Activated CD8-positive, alpha-beta memory T cell treated with anti-CD3 and anti-CD28 coated beads for 4 hours (primary cell): ENCODE results near the gene CHAD.

Experiments used
- DNase-seq, 2 donors: peaks; one replicate each; pipeline ENCODE4 v3.0.0-alpha.2; 2020; ENCODE audit warnings: low read depth in 2 of 2

CHAD gene

GRCh38 chr17:50458701-50459676 is 9.7 kb downstream of the CHAD start:
- DNase-seq: no peak

- DNase-seq: no peak
Measured at GRCh38 chr17:50458270-50458669, 10.4 kb downstream of the CHAD start.

- DNase-seq: no peak
Measured at GRCh38 chr17:50457621-50458020, 11.1 kb downstream of the CHAD start.

- no peak for DNase-seq
Measured at GRCh38 chr17:50453901-50454300, 14.8 kb downstream of the CHAD start.

GRCh38 chr17:50452630-50453300 is 15.9 kb downstream of the CHAD start:
- DNase-seq: no peak

- DNase-seq: no peak
Measured at GRCh38 chr17:50451943-50452629, 16.6 kb downstream of the CHAD start.

- DNase-seq: no peak
Measured at GRCh38 chr17:50448643-50449042, 20.0 kb downstream of the CHAD start.

- DNase-seq: no peak
Measured at GRCh38 chr17:50447870-50448595, 20.6 kb downstream of the CHAD start.

- no peak for DNase-seq
Measured at GRCh38 chr17:50445730-50446325, 22.9 kb downstream of the CHAD start.

GRCh38 chr17:50444841-50445715 is 23.6 kb downstream of the CHAD start:
- DNase-seq: no peak

- no peak for DNase-seq
Measured at GRCh38 chr17:50443505-50443974, 25.1 kb downstream of the CHAD start.

- no peak for DNase-seq
Measured at GRCh38 chr17:50440838-50441829, 27.5 kb downstream of the CHAD start.

GRCh38 chr17:50440172-50440837 is 28.4 kb downstream of the CHAD start:
- DNase-seq: no peak

- no peak for DNase-seq
Measured at GRCh38 chr17:50439008-50439407, 29.7 kb downstream of the CHAD start.

- DNase-seq: no peak
Measured at GRCh38 chr17:50437409-50437808, 31.3 kb downstream of the CHAD start.

- no peak for DNase-seq
Measured at GRCh38 chr17:50432125-50432762, 36.4 kb downstream of the CHAD start.

GRCh38 chr17:50430821-50431618 is 37.7 kb downstream of the CHAD start:
- DNase-seq: no peak
